ENCODE results near the gene EDN3. TPM values are rescaled to one million over a fixed set of nuclear protein-coding genes. Genes with fewer than 3 reads are reported as not detected.

The EDN3 gene
- total and polyA plus RNA-seq, 2 of the 8 experiments (the other 6 are each of a cell fraction or from before 2014, with no cell fraction given): 0.17 to 0.38 TPM

- Histone ChIP-seq H3K27me3 (replicated peaks in 1 of 4; ENCODE audit: control insufficient read depth in 3 of 4, extremely low read depth in 1 of 4, insufficient read depth in 3 of 4, low read length in 3 of 4) (0 out of 7 replicates have a peak, but pooled peaks cover 0 to 2% (median 0%) of the 10 kb centered on the region in 4 experiments), H2BK12ac (ENCODE audit: low read depth, low read length) (no peak overlapping the region), H4K5ac (ENCODE audit: insufficient read length, low read depth, low read length) (no peak overlapping the region), H3K23ac (ENCODE audit: insufficient read length) (no peak overlapping the region), H3K4me1 (replicated peaks in 1 of 4; ENCODE audit: control insufficient read depth in 3 of 4, insufficient read depth in 4 of 4, low read length in 3 of 4) (no peaks in the 10 kb centered on the region; a peak in 2 of 7 replicates), H3K9me3 (ENCODE audit: insufficient read depth in 2 of 2, low read depth in 1 of 2, low read length in 1 of 2) (peaks cover 4% of the 10 kb centered on the region in 2 experiments; a peak in 2 of 4 replicates), H3K23me2 (ENCODE audit: low read depth, low read length) (peaks cover 5% of the 10 kb centered on the region; the same call in 1 of the 2 replicates), H2AFZ (ENCODE audit: low read length) (no peak overlapping the region), H2BK120ac (replicated peaks; ENCODE audit: low read depth, low read length) (no peak overlapping the region), H3K4me2 (ENCODE audit: insufficient read depth in 1 of 2, low read depth in 2 of 2, low read length in 2 of 2) (no peak overlapping the region), H4K8ac (ENCODE audit: extremely low read depth, insufficient read depth, low read length) (no peak overlapping the region), H3K36me3 (ENCODE audit: control insufficient read depth in 2 of 4, insufficient read depth in 4 of 4, low read length in 3 of 4) (no peaks in the 10 kb centered on the region), H2BK15ac (ENCODE audit: low read length) (no peak overlapping the region), H3K14ac (ENCODE audit: insufficient read length) (no peak overlapping the region), H2AK5ac (ENCODE audit: low read depth, low read length) (no peak overlapping the region), H4K91ac (replicated peaks; ENCODE audit: insufficient read length, low read length) (no peak overlapping the region), H3K9ac (replicated peaks in 1 of 4; ENCODE audit: extremely low read depth in 1 of 4, low read depth in 3 of 4, low read length in 3 of 4) (no peak overlapping the region), H3K56ac (replicated peaks; ENCODE audit: insufficient read length, low read depth, low read length) (no peak overlapping the region), H3K4ac (replicated peaks; ENCODE audit: insufficient read length, low read depth, low read length) (no peak overlapping the region), H3K27ac (ENCODE audit: low read depth, low read length) (no peak overlapping the region), H2BK5ac (ENCODE audit: low read depth, low read length) (no peak overlapping the region), H2BK20ac (ENCODE audit: low read length) (no peak overlapping the region), H4K20me1 (replicated peaks in 1 of 2; ENCODE audit: control insufficient read depth in 1 of 2, insufficient read depth in 2 of 2, low read length in 2 of 2) (peaks cover 0 to 2% of the 10 kb centered on the region in 2 experiments), H3K18ac (ENCODE audit: extremely low read depth, low read length) (no peak overlapping the region), H3K4me3 (ENCODE audit: extremely low read depth in 1 of 4, insufficient read depth in 2 of 4, low read depth in 3 of 4, low read length in 4 of 4) (no peak overlapping the region), H3K79me2 (ENCODE audit: control insufficient read depth in 1 of 2, insufficient read depth in 2 of 2, low read length in 2 of 2) (no peaks in the 10 kb centered on the region), H3K79me1 (ENCODE audit: low read depth, low read length) (no peaks in the 10 kb centered on the region)
- FAIRE-seq (no peak), DNase-seq (ENCODE audit: low read depth in 1 of 2, low spot score in 2 of 2) (no peak)
- TF ChIP-seq SRF (IDR thresholded peaks at IDR 0.05; ENCODE audit: low read depth, low read length): no peak
- TF ChIP-seq BCL11A (IDR thresholded peaks at IDR 0.05; ENCODE audit: low read depth in 2 of 2, low read length in 2 of 2): no peak
- no peak for TF ChIP-seq SP4 (IDR thresholded peaks at IDR 0.05; ENCODE audit: low read length)
- no peak for TF ChIP-seq MAX (IDR thresholded peaks at IDR 0.05)
- TF ChIP-seq KDM1A (IDR thresholded peaks at IDR 0.05; ENCODE audit: borderline replicate concordance, low read length): no peak
- no peak for TF ChIP-seq FOSL1 (IDR thresholded peaks at IDR 0.05; ENCODE audit: insufficient read depth, low read depth, low read length)
- 100% methylated on average over 2 of the region's 2 CpGs; no CpG with 5 or more reads in 1 of the 2 experiments for WGBS, 2 experiments (ENCODE audit: extremely low coverage in 1 of 2, insufficient coverage in 1 of 2, insufficient read length in 1 of 2, insufficient replicate concordance in 2 of 2, low coverage in 1 of 2, low lambda C conversion rate in 2 of 2, missing lambda C conversion rate in 1 of 2)
- ChIA-PET POLR2A (ENCODE audit: partially characterized antibody) (no interaction called here), CTCF (ENCODE audit: partially characterized antibody) (interaction anchor here (1.0 kb wide), 1 partner anchor 261 kb away, joined by 3 read pairs; no protein-coding TSS in a partner anchor)
Measured at GRCh38 chr20:59346061-59346460, 45.6 kb downstream of the EDN3 start.
